K562 (cell line): ENCODE measurements around the gene IGF2BP1. TPM values are rescaled to one million over a fixed set of nuclear protein-coding genes. Genes with fewer than 3 reads are reported as not detected.

ENCODE experiments used
- ATAC-seq: fragments of 200-7000 bp; cut with Tn5 transposase; 3 replicates; pipeline ENCODE4 v1.9.1; 2020; ENCODE audit warnings: moderate library complexity
- BruUV-seq: library from RNA; stranded (reverse); fragments of 400-500 nt; replicated peaks from 2 replicates; lab custom pipeline; 2021; lab: Mats Ljungman, UMichigan
- CTCF ChIA-PET: fragments of 300-600 bp; formaldehyde crosslinking; extraction: SDS; loops from one replicate; lab custom pipeline; 2021; ENCODE audit warnings: low intra/inter-chr PET ratio; lab: Yijun Ruan, JAX
- POLR2A ChIA-PET: fragments of 300-600, 350-650 bp; sonication (Branson Sonifier 250); formaldehyde crosslinking; extraction: SDS; loops from one replicate; lab custom pipeline; 2021; ENCODE audit warnings: antibody characterized with exemption, inconsistent platforms; lab: Yijun Ruan, JAX
- DNase-seq, 4 experiments: peaks; one replicate each; pipeline versions ENCODE4 v3.0.0 to v3.0.0-alpha.2; 2011 to 2018; ENCODE audit warnings: low spot score in 3 of 4, mixed read lengths in 3 of 4; ENCODE audit errors: extremely low read depth in 1 of 4
- FAIRE-seq: peaks from 2 replicates; lab custom pipeline; 2011; peaks lifted over from hg19 to GRCh38; lab: Jason Lieb, UNC
- H2AFZ ChIP-seq: 2 replicates; pipeline ENCODE4 v1.6.0; 2011; ENCODE audit warnings: low read depth, low read length, control low read depth, inconsistent platforms
- H3K27ac ChIP-seq: fragments of 200-600 bp; 3 replicates; pipeline ENCODE4 v1.8.0; 2011; ENCODE audit warnings: low read depth, mild to moderate bottlenecking, control low read depth, inconsistent platforms, low read length, moderate library complexity, mixed read lengths; ENCODE audit errors: extremely low read depth
- H3K27me3 ChIP-seq, 2 experiments: fragments of 300-600 bp in 1 of 2; 2 replicates in 1 of 2; 3 replicates in 1 of 2; pipeline versions ENCODE4 v1.6.0 to v1.8.0; 2011; ENCODE audit warnings: inconsistent platforms in 2 of 2, low read length in 2 of 2, mild to moderate bottlenecking in 1 of 2, mixed read lengths in 1 of 2, moderate library complexity in 1 of 2; ENCODE audit not compliant: control insufficient read depth in 2 of 2, insufficient read depth in 2 of 2
- H3K36me3 ChIP-seq: fragments of 300-600 bp; 3 replicates; pipeline ENCODE4 v1.8.0; 2011; ENCODE audit warnings: mild to moderate bottlenecking, low read length, inconsistent platforms; ENCODE audit not compliant: control insufficient read depth, insufficient read depth
- H3K4me1 ChIP-seq, 2 experiments: fragments of 200-600 bp in 1 of 2; replicated peaks in 1 of 2; 2 replicates in 1 of 2; 3 replicates in 1 of 2; pipeline versions ENCODE4 v1.5.1 to v1.8.0; 2011; ENCODE audit warnings: inconsistent platforms in 2 of 2, low read length in 2 of 2, mild to moderate bottlenecking in 1 of 2, mixed read lengths in 1 of 2, moderate library complexity in 1 of 2; ENCODE audit not compliant: control insufficient read depth in 2 of 2, insufficient read depth in 2 of 2
- H3K4me2 ChIP-seq: 2 replicates; pipeline ENCODE4 v1.6.1; 2011; ENCODE audit warnings: low read length, control low read depth, inconsistent platforms, mixed read lengths; ENCODE audit not compliant: insufficient read depth
- H3K4me3 ChIP-seq: fragments of 200-600 bp; sonication (generic), shearing (Covaris generic); 2 replicates; pipeline ENCODE4 v1.5.1; 2016; ENCODE audit warnings: control low read depth, inconsistent platforms
- H3K79me2 ChIP-seq: fragments of 200-600 bp; 3 replicates; pipeline ENCODE4 v1.8.0; 2011; ENCODE audit warnings: low read length, inconsistent platforms; ENCODE audit not compliant: control insufficient read depth, insufficient read depth
- H3K9ac ChIP-seq, 2 experiments: 2 replicates each; pipeline versions ENCODE4 v1.6.0 to v1.6.1; 2011; ENCODE audit warnings: low read depth in 2 of 2, low read length in 2 of 2, control low read depth in 1 of 2, inconsistent platforms in 1 of 2, mild to moderate bottlenecking in 1 of 2, mixed read lengths in 1 of 2; ENCODE audit not compliant: insufficient read depth in 1 of 2
- H3K9me1 ChIP-seq: one replicate; pipeline ENCODE4 v1.6.0; 2011; ENCODE audit warnings: inconsistent platforms, mild to moderate bottlenecking, low read length, moderate library complexity; ENCODE audit not compliant: control insufficient read depth, insufficient read depth
- H3K9me3 ChIP-seq: replicated peaks from 2 replicates; pipeline ENCODE4 v1.5.1; 2011; ENCODE audit warnings: low read depth, low read length, inconsistent platforms; ENCODE audit not compliant: control insufficient read depth, insufficient read depth
- H4K20me1 ChIP-seq: replicated peaks from 2 replicates; pipeline ENCODE4 v1.6.1; 2011; ENCODE audit warnings: low read length, inconsistent platforms, mixed read lengths; ENCODE audit not compliant: control insufficient read depth, insufficient read depth
- EGR1 ChIP-seq: fragments of 450-650 bp; conservative IDR thresholded peaks from 2 replicates; pipeline ENCODE4 v1.6.1; 2017; ENCODE audit warnings: mild to moderate bottlenecking
- MIER1 ChIP-seq: fragments of 450-650 bp; IDR thresholded peaks from 2 replicates; pipeline ENCODE4 v1.6.1; 2016; ENCODE audit warnings: antibody characterized with exemption, mild to moderate bottlenecking, low read depth
- MYBL2 ChIP-seq, 2 experiments: fragments of 450-650 bp in 1 of 2; sonication (generic) in 1 of 2; formaldehyde crosslinking in 1 of 2; IDR thresholded peaks; 2 replicates each; pipeline versions ENCODE4 v1.6.1 to v1.8.1; 2017 to 2022; ENCODE audit warnings: borderline replicate concordance in 1 of 2, inconsistent platforms in 1 of 2, low read depth in 1 of 2, mild to moderate bottlenecking in 1 of 2, missing genetic modification reagents in 1 of 2, moderate library complexity in 1 of 2
- ZBTB7A ChIP-seq: IDR thresholded peaks from 2 replicates; pipeline ENCODE4 v1.6.1; 2011; ENCODE audit warnings: low read depth, mild to moderate bottlenecking, low read length, moderate library complexity, borderline replicate concordance; ENCODE audit not compliant: control insufficient read depth
- ZNF41 ChIP-seq: fragments of 250-450 bp; sonication (Bioruptor Pico); conservative IDR thresholded peaks from 2 replicates; pipeline ENCODE4 v1.4.0; 2020; ENCODE audit warnings: mild to moderate bottlenecking
- ZNF707 ChIP-seq: fragments of 250-450 bp; sonication (Bioruptor Pico); conservative IDR thresholded peaks from 2 replicates; pipeline ENCODE4 v1.8.0; 2022; ENCODE audit warnings: inconsistent platforms, mild to moderate bottlenecking, moderate library complexity
- WGBS: fragments of 100-300 bp; shearing (Covaris generic); methylation state at CpG from one replicate; pipeline ENCODE4 v1.1.6; 2016; ENCODE audit warnings: low coverage, mixed read lengths; ENCODE audit not compliant: insufficient coverage; ENCODE audit errors: missing lambda C conversion rate; 5-methylcytosine and 5-hydroxymethylcytosine counted together
- in situ Hi-C: fragments of 300-500 bp; cut with MboI; formaldehyde crosslinking; loops from 4 replicates; pipeline ENCODE4 v1.15.0; 2018; ENCODE audit warnings: inconsistent platforms, mixed read lengths
- intact Hi-C: fragments of 100-400 bp; cut with micrococcal nuclease; formaldehyde crosslinking; loops from 2 replicates; pipeline ENCODE4 v1.14.2; 2022
- polyA plus RNA-seq, 8 experiments: library from polyadenylated mRNA; depleted of rRNA in 4 of 8; stranded (reverse) in 5 of 8; unstranded in 3 of 8; fragments of >200 nt; fragmentation: Nextera tagmentation in 2 of 8; fragmentation: Illumina TruSeq in 1 of 8; extraction: Ambion mirVana in 2 of 8; extraction: Trizol in 1 of 8; gene quantifications; 2 replicates each; pipeline versions ENCODE4 v1.2.1 to v1.2.3, GENCODE V29; 2011 to 2014; ENCODE audit warnings: inconsistent platforms in 1 of 8, missing spikeins in 1 of 8
- total RNA-seq, 7 experiments: library from RNA; depleted of rRNA in 6 of 7; stranded (reverse); fragments of >200 nt in 6 of 7; fragmentation: Illumina TruSeq in 2 of 7; extraction: Trizol in 2 of 7; gene quantifications; 2 replicates each; pipeline versions ENCODE4 v1.2.1 to v1.2.3, GENCODE V29; 2011 to 2021; ENCODE audit warnings: low replicate concordance in 1 of 7

The IGF2BP1 gene
- total and polyA plus RNA-seq, 9 of the 15 experiments (the other 6 are each of a cell fraction or from before 2014, with no cell fraction given) = 13.0 to 318 (median 53.6) TPM

- Histone ChIP-seq H3K9me3 (no peaks in the 10 kb centered on the region), H3K4me2 (no peak overlapping the region), H2AFZ (peak overlapping the region; percentile 70; the same call in 1 of the 2 replicates), H4K20me1 (no peaks in the 10 kb centered on the region), H3K79me2 (no peaks in the 10 kb centered on the region), H3K36me3 (no peaks in the 10 kb centered on the region), H3K4me1 (peaks cover 34 to 37% of the 10 kb centered on the region in 2 experiments), H3K27ac (no peak overlapping the region), H3K4me3 (no peak overlapping the region), H3K9me1 (no peaks in the 10 kb centered on the region), H3K9ac (no peak overlapping the region), H3K27me3 (no peaks in the 10 kb centered on the region)
- ATAC-seq (0 out of 3 replicates have a peak, but pooled peaks have one; percentile 5), DNase-seq (peak; percentile 34 to 57 (median 45)), FAIRE-seq (no peak)
- WGBS = 10% methylated on average over 3 of the region's 3 CpGs
- BruUV-seq = no TSS peak
- CTCF ChIA-PET = no interaction called here
- intact Hi-C loops = loop anchor here (2.0 kb wide), 1 partner anchor 21 kb away; no protein-coding TSS in a partner anchor
- in situ Hi-C loops = no loop called here
- no peak for TF ChIP-seq ZNF707 (CRISPR knock-in tag)
- TF ChIP-seq ZNF41 (CRISPR knock-in tag) = no peak
- no peak for TF ChIP-seq MYBL2 (IDR thresholded peaks at IDR 0.05; ENCODE audit: low read depth)
- TF ChIP-seq MYBL2 (CRISPR knock-in tag; IDR thresholded peaks at IDR 0.05; ENCODE audit: borderline replicate concordance) = no peak
- TF ChIP-seq ZBTB7A = peak; percentile 54; the same call in 1 of the 2 replicates
- TF ChIP-seq EGR1 = peak; percentile 58
- TF ChIP-seq MIER1 = peak; percentile 87
- TF ChIP-seq, all 486 proteins: peak for 3
- POLR2A ChIA-PET = interaction anchor here (1.0 to 3.7 kb wide), 5 partner anchors 11 to 25 kb away, joined by 3 to 31 read pairs (median 3); no protein-coding TSS in a partner anchor
These were observed 23.4 kb upstream of the IGF2BP1 start for GRCh38 chr17:48973806-48974205.
